GM12878 (cell line): ENCODE measurements around the gene SCCPDH. TPM values are rescaled to one million over a fixed set of nuclear protein-coding genes. Genes with fewer than 3 reads are reported as not detected.
"Not testable (repeated sequence)": the region's sequence is repeated elsewhere in the genome, so short reads cannot be mapped to it uniquely, and the experiment has no call there.

Source experiments
- ATAC-seq: fragments of 200-7000 bp; cut with Tn5 transposase; 3 replicates; pipeline ENCODE4 v1.9.1; 2020; ENCODE audit warnings: mild to moderate bottlenecking, moderate library complexity
- BruUV-seq: library from RNA; stranded (reverse); fragments of 400-500 nt; replicated peaks from 2 replicates; lab custom pipeline; 2021; lab: Mats Ljungman, UMichigan
- CTCF ChIA-PET: fragments of 300-600 bp; sonication (Branson Sonifier 250); formaldehyde crosslinking; extraction: SDS; loops from one replicate; lab custom pipeline; 2021; ENCODE audit warnings: inconsistent platforms; lab: Yijun Ruan, JAX
- POLR2A ChIA-PET: fragments of 350-600 bp; formaldehyde crosslinking; extraction: SDS; loops from one replicate; lab custom pipeline; 2021; ENCODE audit warnings: inconsistent platforms; lab: Charles Lee
- RAD21 ChIA-PET: fragments of 300-600 bp; sonication (Branson Sonifier 250); formaldehyde crosslinking; loops from one replicate; lab custom pipeline; 2023; ENCODE audit warnings: antibody characterized with exemption; ENCODE audit not compliant: unreplicated experiment; lab: Charles Lee
- SMC1A ChIA-PET: fragments of 300-600 bp; sonication (Branson Sonifier 250); formaldehyde crosslinking; loops from one replicate; lab custom pipeline; 2023; ENCODE audit not compliant: unreplicated experiment, uncharacterized antibody; lab: Charles Lee
- DNase-seq: peaks from one replicate; pipeline ENCODE4 v3.0.0-alpha.2; 2011; ENCODE audit warnings: low read depth, low spot score
- FAIRE-seq: peaks from 3 replicates; lab custom pipeline; 2011; peaks lifted over from hg19 to GRCh38; lab: Jason Lieb, UNC
- H2AFZ ChIP-seq: 2 replicates; pipeline ENCODE4 v1.6.0; 2011; ENCODE audit warnings: low read depth, low read length, control low read depth; ENCODE audit not compliant: control insufficient read depth
- H3K27ac ChIP-seq: 2 replicates; pipeline ENCODE4 v1.5.1; 2011; ENCODE audit warnings: control low read depth; ENCODE audit not compliant: control insufficient read depth, insufficient read depth
- H3K27me3 ChIP-seq, 2 experiments: replicated peaks in 1 of 2; 2 replicates each; pipeline versions ENCODE4 v1.6.0 to v1.6.1; 2011; ENCODE audit warnings: low read length in 1 of 2; ENCODE audit not compliant: control insufficient read depth in 2 of 2, insufficient read depth in 2 of 2
- H3K36me3 ChIP-seq, 2 experiments: 2 replicates each; pipeline ENCODE4 v1.5.1; 2011; ENCODE audit warnings: low read length in 1 of 2; ENCODE audit not compliant: control insufficient read depth in 2 of 2, insufficient read depth in 2 of 2
- H3K4me1 ChIP-seq: 2 replicates; pipeline ENCODE4 v1.6.1; 2011; ENCODE audit warnings: mild to moderate bottlenecking, low read length, moderate library complexity, mixed read lengths; ENCODE audit not compliant: control insufficient read depth, insufficient read depth
- H3K4me2 ChIP-seq: 2 replicates; pipeline ENCODE4 v1.6.0; 2011; ENCODE audit warnings: control low read depth; ENCODE audit not compliant: control insufficient read depth, insufficient read depth
- H3K4me3 ChIP-seq: fragments of 200-600 bp; sonication (generic); 2 replicates; pipeline ENCODE4 v1.5.1; 2016
- H3K79me2 ChIP-seq: 2 replicates; pipeline ENCODE4 v1.6.0; 2011; ENCODE audit warnings: low read length; ENCODE audit not compliant: control insufficient read depth, insufficient read depth
- H3K9ac ChIP-seq: 2 replicates; pipeline ENCODE4 v1.8.0; 2011; ENCODE audit warnings: low read length, control low read depth, mixed read lengths; ENCODE audit not compliant: control insufficient read depth, insufficient read depth
- H3K9me3 ChIP-seq: replicated peaks from 3 replicates; pipeline ENCODE4 v1.5.1; 2011; ENCODE audit warnings: mild to moderate bottlenecking, low read length; ENCODE audit not compliant: control insufficient read depth, insufficient read depth
- H4K20me1 ChIP-seq: 2 replicates; pipeline ENCODE4 v1.6.0; 2011; ENCODE audit not compliant: control insufficient read depth, insufficient read depth
- ASH2L ChIP-seq: fragments of 300-600, 200-600 bp; sonication (generic); IDR thresholded peaks from 2 replicates; pipeline ENCODE4 v1.6.1; 2017; ENCODE audit warnings: low read depth, mild to moderate bottlenecking, borderline replicate concordance
- BCLAF1 ChIP-seq: fragments of 450-650 bp; IDR thresholded peaks from 2 replicates; pipeline ENCODE4 v1.6.1; 2017; ENCODE audit warnings: antibody characterized with exemption, mild to moderate bottlenecking, moderate library complexity
- CBX5 ChIP-seq: sonication (generic); IDR thresholded peaks from 2 replicates; pipeline ENCODE4 v1.6.1; 2016; ENCODE audit warnings: low read depth, moderate library complexity, mild to moderate bottlenecking, inconsistent platforms
- KDM1A ChIP-seq: fragments of 200-600 bp; sonication (generic); IDR thresholded peaks from 2 replicates; pipeline ENCODE4 v1.6.1; 2016; ENCODE audit warnings: borderline replicate concordance
- MTA2 ChIP-seq: fragments of 450-650 bp; IDR thresholded peaks from 2 replicates; pipeline ENCODE4 v1.6.1; 2016; ENCODE audit warnings: low read depth, mild to moderate bottlenecking, moderate library complexity
- NR2C2 ChIP-seq: IDR thresholded peaks from 2 replicates; pipeline ENCODE4 v1.6.1; 2011; ENCODE audit warnings: borderline replicate concordance, low read depth; ENCODE audit not compliant: control insufficient read depth, insufficient read length
- SRF ChIP-seq, 2 experiments: IDR thresholded peaks; 2 replicates each; pipeline ENCODE4 v1.6.1; 2011; ENCODE audit warnings: low read depth in 2 of 2, low read length in 2 of 2, mild to moderate bottlenecking in 1 of 2, moderate library complexity in 1 of 2
- STAT1 ChIP-seq: fragments of 450-650 bp; conservative IDR thresholded peaks from 2 replicates; pipeline ENCODE4 v1.6.1; 2014; ENCODE audit warnings: antibody characterized with exemption, mild to moderate bottlenecking
- WGBS: methylation state at CpG from one replicate; pipeline ENCODE4 v1.1.6; 2016; ENCODE audit warnings: low lambda C conversion rate; ENCODE audit not compliant: insufficient replicate concordance, insufficient coverage; ENCODE audit errors: missing lambda C conversion rate; 5-methylcytosine and 5-hydroxymethylcytosine counted together
- in situ Hi-C: fragments of 300-500 bp; cut with MboI; formaldehyde crosslinking; loops from 9 replicates; pipeline ENCODE4 v1.14.3; 2018; ENCODE audit warnings: mixed read lengths
- intact Hi-C: fragments of 100-400 bp; cut with micrococcal nuclease; formaldehyde crosslinking; loops from one replicate; pipeline ENCODE4 v1.14.2; 2022; ENCODE audit not compliant: unreplicated experiment
- polyA plus RNA-seq, 11 experiments: library from polyadenylated mRNA; depleted of rRNA in 4 of 11; unstranded in 6 of 11; stranded (reverse) in 5 of 11; fragments of >200 nt; fragmentation: Nextera tagmentation in 4 of 11; fragmentation: Illumina TruSeq in 1 of 11; extraction: Ambion mirVana in 4 of 11; extraction: Trizol in 1 of 11; gene quantifications; 1 replicate in 1 of 11; 2 replicates in 10 of 11; pipeline versions ENCODE4 v1.2.1 to v1.2.3, GENCODE V29; 2011 to 2016; ENCODE audit warnings: inconsistent platforms in 2 of 11, missing spikeins in 2 of 11, low read depth in 1 of 11
- total RNA-seq, 4 experiments: library from RNA; depleted of rRNA in 3 of 4; stranded (reverse); fragments of >200 nt in 3 of 4; fragmentation: Illumina TruSeq in 1 of 4; extraction: Trizol in 1 of 4; gene quantifications; 2 replicates each; pipeline versions ENCODE4 v1.2.1 to v1.2.3, GENCODE V29; 2013 to 2021
- TF ChIP-seq, protein P1 (sequence below): IDR thresholded peaks from 2 replicates; pipeline ENCODE4 v1.6.1; 2011; ENCODE audit warnings: mild to moderate bottlenecking, low read depth, low read length, moderate library complexity; ENCODE audit not compliant: insufficient replicate concordance

Gene SCCPDH
- total and polyA plus RNA-seq, 10 of the 15 experiments (the other 5 are each of a cell fraction or from before 2014, with no cell fraction given): 5.4 to 44.8 (median 24.5) TPM

- H3K4me3 ChIP-seq, DNase-seq, ATAC-seq, POLR2A ChIA-PET, BruUV-seq, in situ Hi-C loops, H3K4me2 ChIP-seq, H3K4me1 ChIP-seq, H3K9me3 ChIP-seq, FAIRE-seq, H4K20me1 ChIP-seq, H3K9ac ChIP-seq, H3K79me2 ChIP-seq, H2AFZ ChIP-seq, CTCF ChIA-PET, H3K27ac ChIP-seq, H3K27me3 ChIP-seq, intact Hi-C loops, H3K36me3 ChIP-seq: not testable (repeated sequence)
- 98% methylated on average over 9 of the region's 10 CpGs for WGBS
- ChIA-PET SMC1A (interaction anchor here (0.6 kb wide), 1 partner anchor 25 kb away, joined by 4 read pairs; no protein-coding TSS in a partner anchor), RAD21 (interaction anchor here (0.7 to 1.0 kb wide), 2 partner anchors 248 to 858 kb away, joined by 3 read pairs; no protein-coding TSS in a partner anchor)
Measured at GRCh38 chr1:246746155-246746554, 21.9 kb downstream of the SCCPDH start.

DNA sequence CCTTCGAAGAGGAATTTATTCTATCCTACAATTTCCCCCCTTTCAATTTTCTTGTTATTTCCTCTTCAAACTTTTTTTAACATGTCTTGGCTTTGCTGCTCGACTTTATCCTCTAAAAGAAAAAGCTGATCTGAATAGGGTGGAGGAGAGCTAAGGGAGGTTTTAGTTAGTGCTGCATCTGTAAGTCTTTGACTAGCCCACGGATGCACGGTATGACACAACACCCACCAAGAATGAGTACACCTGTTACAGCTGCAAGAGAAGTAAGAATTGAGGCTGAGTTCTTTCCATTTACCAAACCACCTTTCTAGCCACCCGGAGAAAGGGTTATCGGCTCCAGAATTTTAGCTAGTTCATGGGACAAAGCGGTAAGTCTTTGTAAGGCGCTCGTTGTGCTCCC lies 23.8 kb downstream of the SCCPDH start:
- ATAC-seq: no peak
- POLR2A ChIA-PET: no interaction called here
- 75% methylated on average over 9 of the region's 9 CpGs for WGBS
- in situ Hi-C loops: no loop called here
- no peak overlapping the region for H3K27ac ChIP-seq
- no peaks in the 10 kb centered on the region for H3K4me1 ChIP-seq
- H3K79me2 ChIP-seq: no peaks in the 10 kb centered on the region
- TF ChIP-seq, protein P1, sequence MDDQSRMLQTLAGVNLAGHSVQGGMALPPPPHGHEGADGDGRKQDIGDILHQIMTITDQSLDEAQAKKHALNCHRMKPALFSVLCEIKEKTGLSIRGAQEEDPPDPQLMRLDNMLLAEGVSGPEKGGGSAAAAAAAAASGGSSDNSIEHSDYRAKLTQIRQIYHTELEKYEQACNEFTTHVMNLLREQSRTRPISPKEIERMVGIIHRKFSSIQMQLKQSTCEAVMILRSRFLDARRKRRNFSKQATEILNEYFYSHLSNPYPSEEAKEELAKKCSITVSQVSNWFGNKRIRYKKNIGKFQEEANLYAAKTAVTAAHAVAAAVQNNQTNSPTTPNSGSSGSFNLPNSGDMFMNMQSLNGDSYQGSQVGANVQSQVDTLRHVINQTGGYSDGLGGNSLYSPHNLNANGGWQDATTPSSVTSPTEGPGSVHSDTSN: no peak
- TF ChIP-seq CBX5: no peak
- no peak for TF ChIP-seq NR2C2
- TF ChIP-seq KDM1A: no peak
- TF ChIP-seq BCLAF1: no peak
- TF ChIP-seq STAT1: no peak
- no peak for TF ChIP-seq MTA2
- no peak for TF ChIP-seq ASH2L
- no peak for TF ChIP-seq SRF (IDR thresholded peaks at IDR 0.05; ENCODE audit: low read depth in 2 of 2, low read length in 2 of 2)
- TF ChIP-seq, all 136 proteins: peak for 0
- Histone ChIP-seq H3K27me3 (no peaks in the 10 kb centered on the region), H2AFZ (no peak overlapping the region), H4K20me1 (no peaks in the 10 kb centered on the region), H3K9me3 (no peaks in the 10 kb centered on the region), H3K9ac (no peak overlapping the region), H3K4me3 (no peak overlapping the region), H3K4me2 (no peak overlapping the region), H3K36me3 (peaks cover 0 to 2% of the 10 kb centered on the region in 2 experiments; a peak in 1 of 4 replicates)
- ChIA-PET CTCF (no interaction called here), RAD21 (no interaction called here), SMC1A (no interaction called here)
- no TSS peak for BruUV-seq
- DNase-seq (no peak), FAIRE-seq (no peak)
- intact Hi-C loops: no loop called here
